GM12865 (cell line): ENCODE measurements around the gene NF1.
A peak's percentile ranks its signal among the peaks of the same experiment; 100 is the strongest.

Experiments
- DNase-seq: peaks from one replicate; pipeline ENCODE4 v3.0.0; 2010; ENCODE audit warnings: low read depth
- H3K4me3 ChIP-seq: 2 replicates; pipeline ENCODE4 v1.5.1; 2011; ENCODE audit warnings: mild to moderate bottlenecking, low read depth, low read length, control low read depth
- CTCF ChIP-seq: IDR thresholded peaks from 2 replicates; pipeline ENCODE4 v1.5.1; 2011; ENCODE audit warnings: low read length, control low read depth, low read depth, inconsistent platforms; ENCODE audit not compliant: insufficient read depth; ENCODE audit errors: missing control alignments

Gene NF1

GRCh38 chr17:31053071-31053470, 41.7 kb upstream of the NF1 start:
- TF ChIP-seq CTCF = no peak
- H3K4me3 ChIP-seq = no peak overlapping the region
- no peak for DNase-seq

GRCh38 chr17:31054761-31055160, 40.0 kb upstream of the NF1 start:
- H3K4me3 ChIP-seq = no peak overlapping the region
- no peak for TF ChIP-seq CTCF
- no peak for DNase-seq

- H3K4me3 ChIP-seq = no peak overlapping the region
- DNase-seq = no peak
- TF ChIP-seq CTCF = no peak
Observed at GRCh38 chr17:31058976-31059375, 35.8 kb upstream of the NF1 start.

GRCh38 chr17:31060791-31061550, 33.8 kb upstream of the NF1 start:
- no peak overlapping the region for H3K4me3 ChIP-seq
- no peak for TF ChIP-seq CTCF
- DNase-seq = peak; percentile 79

GRCh38 chr17:31061678-31062077, 33.1 kb upstream of the NF1 start:
- peak; percentile 9 for DNase-seq
- no peak overlapping the region for H3K4me3 ChIP-seq
- no peak for TF ChIP-seq CTCF

- no peak for DNase-seq
- H3K4me3 ChIP-seq = no peak overlapping the region
- TF ChIP-seq CTCF = no peak
Observed at GRCh38 chr17:31062346-31062745, 32.4 kb upstream of the NF1 start.

GRCh38 chr17:31064707-31065106, 30.1 kb upstream of the NF1 start:
- no peak for TF ChIP-seq CTCF
- no peak for DNase-seq
- no peak overlapping the region for H3K4me3 ChIP-seq
